Skeletal muscle cell (primary cell): ENCODE measurements around the gene TESMIN.

ENCODE experiments used
- DNase-seq: peaks from one replicate; pipeline ENCODE4 v3.0.0-alpha.2; 2010; ENCODE audit warnings: low read depth
- H3K4me3 ChIP-seq: 2 replicates; pipeline ENCODE4 v1.5.1; 2011; ENCODE audit warnings: low read depth, mild to moderate bottlenecking, control low read depth, low read length, moderate library complexity

TESMIN gene

GRCh38 chr11:68763926-68764657 lies 12.8 kb upstream of the TESMIN start:
- no peak for DNase-seq
- H3K4me3 ChIP-seq, result no peak overlapping the region

- H3K4me3 ChIP-seq, result no peak overlapping the region
- no peak for DNase-seq
Observed at GRCh38 chr11:68763181-68763721, 11.9 kb upstream of the TESMIN start.

- no peak overlapping the region for H3K4me3 ChIP-seq
- no peak for DNase-seq
Observed at GRCh38 chr11:68762481-68762880, 11.2 kb upstream of the TESMIN start.

GRCh38 chr11:68761801-68762200 lies 10.5 kb upstream of the TESMIN start:
- no peak overlapping the region for H3K4me3 ChIP-seq
- DNase-seq, result no peak

- H3K4me3 ChIP-seq, result no peak overlapping the region
Observed at GRCh38 chr11:68759991-68760390, 8.7 kb upstream of the TESMIN start.

GRCh38 chr11:68757711-68758110 lies 6.4 kb upstream of the TESMIN start:
- H3K4me3 ChIP-seq, result no peak overlapping the region
- DNase-seq, result no peak

More at GRCh38 chr11:68759991-68760390, 8.7 kb upstream of the TESMIN start:
- no peak for DNase-seq

GRCh38 chr11:68756171-68756766 lies 4.9 kb upstream of the TESMIN start:
- no peak overlapping the region for H3K4me3 ChIP-seq
- no peak for DNase-seq

GRCh38 chr11:68753300-68753699 lies 2.0 kb upstream of the TESMIN start:
- DNase-seq, result no peak

GRCh38 chr11:68751004-68751325 lies 355 bp downstream of the TESMIN start:
- no peak overlapping the region for H3K4me3 ChIP-seq
- no peak for DNase-seq

More at GRCh38 chr11:68753300-68753699, 2.0 kb upstream of the TESMIN start:
- H3K4me3 ChIP-seq, result no peak overlapping the region

- no peak overlapping the region for H3K4me3 ChIP-seq
- no peak for DNase-seq
Observed at GRCh38 chr11:68750195-68751003, 921 bp downstream of the TESMIN start.

GRCh38 chr11:68749229-68750123 lies 1.8 kb downstream of the TESMIN start:
- no peak for DNase-seq
- no peak overlapping the region for H3K4me3 ChIP-seq

- H3K4me3 ChIP-seq, result no peak overlapping the region
- DNase-seq, result no peak
Observed at GRCh38 chr11:68748061-68748460, 3.3 kb downstream of the TESMIN start.

- no peak for DNase-seq
- no peak overlapping the region for H3K4me3 ChIP-seq
Observed at GRCh38 chr11:68743539-68743938, 7.8 kb downstream of the TESMIN start.

- H3K4me3 ChIP-seq, result no peak overlapping the region
- no peak for DNase-seq
Observed at GRCh38 chr11:68741463-68741862, 9.9 kb downstream of the TESMIN start.

- no peak overlapping the region for H3K4me3 ChIP-seq
- no peak for DNase-seq
Observed at GRCh38 chr11:68735646-68736045, 15.7 kb downstream of the TESMIN start.

- DNase-seq, result no peak
- no peak overlapping the region for H3K4me3 ChIP-seq
Observed at GRCh38 chr11:68735125-68735524, 16.2 kb downstream of the TESMIN start.

GRCh38 chr11:68734111-68734510 lies 17.2 kb downstream of the TESMIN start:
- no peak for DNase-seq
- H3K4me3 ChIP-seq, result no peak overlapping the region

GRCh38 chr11:68727783-68728182 lies 23.5 kb downstream of the TESMIN start:
- no peak for DNase-seq
- H3K4me3 ChIP-seq, result no peak overlapping the region

- no peak for DNase-seq
- no peak overlapping the region for H3K4me3 ChIP-seq
Observed at GRCh38 chr11:68724293-68724692, 27.0 kb downstream of the TESMIN start.
